Vagina (tissue), 2 donors: ENCODE measurements around the gene FSTL4. TPM values are rescaled to one million over a fixed set of nuclear protein-coding genes. Genes with fewer than 3 reads are reported as not detected.

Source experiments
- DNase-seq, 2 donors: peaks; one replicate each; pipeline ENCODE4 v3.0.0-alpha.2; 2017; ENCODE audit errors: extremely low spot score in 2 of 2
- H3K27ac ChIP-seq: fragments of 200-600 bp; sonication (generic); one replicate; pipeline ENCODE4 v1.5.1; 2019
- H3K27me3 ChIP-seq: fragments of 200-600 bp; sonication (generic); one replicate; pipeline ENCODE4 v1.5.1; 2019
- H3K36me3 ChIP-seq, 2 donors: fragments of 200-600 bp; sonication (generic); one replicate each; pipeline ENCODE4 v1.5.1; 2017 to 2019
- H3K4me1 ChIP-seq: fragments of 200-600 bp; sonication (generic); one replicate; pipeline ENCODE4 v1.5.1; 2019
- H3K4me3 ChIP-seq, 2 donors: fragments of 200-600 bp; sonication (generic); 1 replicate in 1 of 2; 2 replicates in 1 of 2; pipeline ENCODE4 v1.5.1; 2016 to 2019
- H3K9me3 ChIP-seq: fragments of 200-600 bp; sonication (generic); one replicate; pipeline ENCODE4 v1.5.1; 2019
- CTCF ChIP-seq, 3 experiments: fragments of 450-650 bp in 2 of 3; fragments of 200-600 bp in 1 of 3; sonication (generic) in 1 of 3; IDR thresholded peaks; one replicate each; pipeline ENCODE4 v1.5.1; 2017 to 2019; ENCODE audit warnings: antibody characterized with exemption in 3 of 3, mild to moderate bottlenecking in 2 of 3, moderate library complexity in 2 of 3
- POLR2A ChIP-seq, 2 donors: fragments of 450-650 bp; IDR thresholded peaks; one replicate each; pipeline ENCODE4 v1.6.1; 2017; ENCODE audit warnings: antibody characterized with exemption in 2 of 2, mild to moderate bottlenecking in 2 of 2, moderate library complexity in 2 of 2
- POLR2AphosphoS5 ChIP-seq, 2 donors: sonication (generic); formaldehyde crosslinking; IDR thresholded peaks; one replicate each; pipeline ENCODE4 v1.9.0; 2017; ENCODE audit warnings: antibody characterized with exemption in 2 of 2, mild to moderate bottlenecking in 2 of 2, low read depth in 1 of 2; ENCODE audit not compliant: insufficient read depth in 1 of 2
- intact Hi-C: fragments of 100-400 bp; cut with DNase I; formaldehyde crosslinking; loops from one replicate; pipeline ENCODE4 v1.15.1; 2023
- total RNA-seq: library from RNA; depleted of rRNA; stranded (reverse); fragments of >200 nt; gene quantifications from one replicate; pipeline ENCODE4 v1.2.3, GENCODE V29; 2016

FSTL4 gene
- total RNA-seq, 1 donor from 2014 or later = 3.7 TPM

- peaks cover 2% of the 10 kb centered on the region for H3K4me1 ChIP-seq
- H3K27ac ChIP-seq = no peak overlapping the region
- H3K4me3 ChIP-seq = no peak overlapping the region
- H3K36me3 ChIP-seq = no peaks in the 10 kb centered on the region
- intact Hi-C loops = no loop called here
- H3K9me3 ChIP-seq = no peaks in the 10 kb centered on the region
- no peaks in the 10 kb centered on the region for H3K27me3 ChIP-seq
- DNase-seq = no peak
- TF ChIP-seq POLR2AphosphoS5 (IDR thresholded peaks at IDR 0.05; ENCODE audit: insufficient read depth in 1 of 2, low read depth in 1 of 2) (no peak), CTCF (IDR thresholded peaks at IDR 0.05) (no peak), POLR2A (IDR thresholded peaks at IDR 0.05) (no peak)
Observed at GRCh38 chr5:133232911-133233310, 379.4 kb downstream of the FSTL4 start.

GRCh38 chr5:133232435-133232834 is 379.9 kb downstream of the FSTL4 start:
- Histone ChIP-seq H3K4me3 (no peak overlapping the region), H3K27ac (no peak overlapping the region), H3K36me3 (no peaks in the 10 kb centered on the region), H3K4me1 (peaks cover 7% of the 10 kb centered on the region), H3K9me3 (no peaks in the 10 kb centered on the region), H3K27me3 (no peaks in the 10 kb centered on the region)
- intact Hi-C loops = no loop called here
- TF ChIP-seq CTCF (IDR thresholded peaks at IDR 0.05) (no peak), POLR2AphosphoS5 (IDR thresholded peaks at IDR 0.05; ENCODE audit: insufficient read depth in 1 of 2, low read depth in 1 of 2) (no peak), POLR2A (IDR thresholded peaks at IDR 0.05) (no peak)
- DNase-seq = no peak

- H3K9me3 ChIP-seq = no peaks in the 10 kb centered on the region
- H3K27me3 ChIP-seq = no peaks in the 10 kb centered on the region
- peaks cover 9% of the 10 kb centered on the region for H3K4me1 ChIP-seq
- H3K4me3 ChIP-seq = no peak overlapping the region
- no peak for DNase-seq
- H3K36me3 ChIP-seq = no peaks in the 10 kb centered on the region
- H3K27ac ChIP-seq = no peak overlapping the region
- no peak for TF ChIP-seq POLR2AphosphoS5 (IDR thresholded peaks at IDR 0.05; ENCODE audit: insufficient read depth in 1 of 2, low read depth in 1 of 2)
- intact Hi-C loops = no loop called here
Observed at GRCh38 chr5:133232011-133232410, 380.3 kb downstream of the FSTL4 start.

GRCh38 chr5:133230823-133231578 is 381.3 kb downstream of the FSTL4 start:
- Histone ChIP-seq H3K9me3 (no peaks in the 10 kb centered on the region), H3K27me3 (no peaks in the 10 kb centered on the region), H3K4me1 (peaks cover 20% of the 10 kb centered on the region), H3K4me3 (no peak overlapping the region), H3K27ac (no peak overlapping the region), H3K36me3 (no peaks in the 10 kb centered on the region)
- intact Hi-C loops = no loop called here
- no peak for DNase-seq
- TF ChIP-seq CTCF (IDR thresholded peaks at IDR 0.05) (no peak), POLR2AphosphoS5 (IDR thresholded peaks at IDR 0.05; ENCODE audit: insufficient read depth in 1 of 2, low read depth in 1 of 2) (no peak), POLR2A (IDR thresholded peaks at IDR 0.05) (no peak)

GRCh38 chr5:133229931-133230664 is 382.2 kb downstream of the FSTL4 start:
- peaks cover 29% of the 10 kb centered on the region for H3K4me1 ChIP-seq
- H3K27ac ChIP-seq = no peak overlapping the region
- TF ChIP-seq POLR2A (IDR thresholded peaks at IDR 0.05) (no peak), POLR2AphosphoS5 (IDR thresholded peaks at IDR 0.05; ENCODE audit: insufficient read depth in 1 of 2, low read depth in 1 of 2) (no peak), CTCF (IDR thresholded peaks at IDR 0.05) (no peak)
- DNase-seq = no peak
- no peak overlapping the region for H3K4me3 ChIP-seq
- no peaks in the 10 kb centered on the region for H3K27me3 ChIP-seq
- intact Hi-C loops = no loop called here
- no peaks in the 10 kb centered on the region for H3K36me3 ChIP-seq
- H3K9me3 ChIP-seq = no peaks in the 10 kb centered on the region
